Mammary epithelial cell (primary cell): Measurements from ENCODE around the gene LYL1.

Source experiments
- CTCF ChIP-seq, 2 donors: IDR thresholded peaks in 1 of 2; conservative IDR thresholded peaks in 1 of 2; 2 replicates each; pipeline ENCODE4 v1.5.1; 2011 to 2012; ENCODE audit warnings: inconsistent platforms in 2 of 2, low read length in 2 of 2, mild to moderate bottlenecking in 2 of 2, control low read depth in 1 of 2, low read depth in 1 of 2; ENCODE audit not compliant: insufficient read depth in 1 of 2; ENCODE audit errors: extremely low read depth in 1 of 2
- EZH2 ChIP-seq: IDR thresholded peaks from 2 replicates; pipeline ENCODE4 v1.6.1; 2012; ENCODE audit warnings: low read length, inconsistent platforms, borderline replicate concordance

- TF ChIP-seq CTCF (conservative IDR thresholded peaks at IDR 0.05 in 1 of 2, IDR thresholded peaks at IDR 0.05 in 1 of 2; ENCODE audit: extremely low read depth in 1 of 2, insufficient read depth in 1 of 2, low read depth in 1 of 2, low read length in 2 of 2) (no peak), EZH2 (no peak)
Observed at GRCh38 chr19:13076320-13076719, 26.3 kb downstream of the LYL1 start.
